Progenitor cell of endocrine pancreas (in vitro differentiated cells): ENCODE measurements around the gene LMLN. TPM values are rescaled to one million over a fixed set of nuclear protein-coding genes. Genes with fewer than 3 reads are reported as not detected.
A peak's percentile ranks its signal among the peaks of the same experiment; 100 is the strongest.
"Not testable (repeated sequence)": the region's sequence is repeated elsewhere in the genome, so short reads cannot be mapped to it uniquely, and the experiment has no call there.

Source experiments
- DNase-seq: peaks from one replicate; pipeline ENCODE4 v3.0.0; 2021; ENCODE audit warnings: low spot score; ENCODE audit not compliant: unreplicated experiment
- H3K27ac Mint-ChIP-seq: 2 replicates; pipeline ENCODE4 v1.8.0; 2021; ENCODE audit warnings: mild to moderate bottlenecking, moderate library complexity, mixed read lengths
- H3K27me3 Mint-ChIP-seq: 2 replicates; pipeline ENCODE4 v1.8.0; 2021; ENCODE audit warnings: mixed read lengths
- H3K36me3 Mint-ChIP-seq: 2 replicates; pipeline ENCODE4 v1.8.0; 2022; ENCODE audit warnings: mixed read lengths; ENCODE audit not compliant: insufficient read depth
- H3K4me1 Mint-ChIP-seq: 2 replicates; pipeline ENCODE4 v1.8.0; 2021; ENCODE audit warnings: low read depth, mixed read lengths
- H3K4me3 Mint-ChIP-seq: 2 replicates; pipeline ENCODE4 v1.8.0; 2021; ENCODE audit warnings: low read depth, mild to moderate bottlenecking, moderate library complexity, mixed read lengths
- H3K9me3 Mint-ChIP-seq: 2 replicates; pipeline ENCODE4 v1.8.0; 2021; ENCODE audit warnings: low read depth, mixed read lengths
- long read RNA-seq: library from polyadenylated mRNA; unstranded; transcript quantifications from one replicate; pipeline ENCODE4 v2.0.0, GENCODE V29; 2020
- total RNA-seq: library from RNA; stranded (reverse); gene quantifications from 2 replicates; pipeline ENCODE4 v1.2.1, GENCODE V29; 2021
- TF ChIP-seq, protein P1 (sequence below): fragments of 200-600 bp; sonication (generic); IDR thresholded peaks from one replicate; pipeline ENCODE4 v1.5.0; 2021; ENCODE audit warnings: antibody characterized with exemption, mild to moderate bottlenecking; ENCODE audit not compliant: unreplicated experiment

LMLN gene
- 8.0 and 14.4 TPM in 2 replicates for total RNA-seq
- long read RNA-seq, full-length matches to known transcripts = 20 of 34 reads
- long read RNA-seq, partial matches to known transcripts = 9 of 34 reads
- long read RNA-seq, other reads (novel, unspliced or antisense) = 5 of 34 reads

DNA sequence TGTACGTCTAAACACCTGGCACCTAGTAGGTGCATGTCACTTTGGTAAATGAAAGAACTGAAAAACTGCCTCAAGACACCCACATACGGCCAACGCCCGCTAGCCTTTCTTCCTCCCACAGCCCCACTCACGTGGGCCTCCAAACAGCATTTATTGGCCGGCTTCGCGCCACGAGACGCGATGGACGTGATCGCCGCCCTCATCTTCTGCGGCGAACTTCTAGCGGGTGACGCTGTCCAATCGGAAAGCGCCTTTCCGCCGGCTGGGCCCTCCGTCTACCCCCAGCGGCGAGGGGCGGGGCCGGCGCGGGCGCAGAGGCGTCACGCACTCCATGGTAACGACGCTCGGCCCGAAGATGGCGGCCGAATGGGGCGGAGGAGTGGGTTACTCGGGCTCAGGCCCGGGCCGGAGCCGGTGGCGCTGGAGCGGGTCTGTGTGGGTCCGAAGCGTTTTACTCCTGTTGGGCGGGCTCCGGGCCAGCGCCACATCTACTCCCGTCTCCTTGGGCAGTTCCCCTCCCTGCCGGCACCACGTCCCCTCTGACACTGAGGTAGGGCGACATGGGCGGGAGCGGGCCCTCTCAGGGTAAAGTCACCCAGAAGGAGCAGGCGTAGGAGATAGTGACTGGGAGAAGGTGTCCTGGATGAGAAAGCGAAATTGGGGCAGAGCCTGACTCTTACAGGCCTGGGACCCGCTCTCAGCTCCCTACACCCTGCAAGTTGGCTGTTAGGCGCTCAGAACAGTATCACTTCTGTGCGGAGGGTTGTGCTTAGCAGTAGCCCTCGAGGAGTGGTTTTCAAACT is at the start of gene LMLN:
Gene LMLN, plus strand, starts transcription at position 327 of the 803 bp plus-strand sequence. Its CDS starts 29 bp downstream, at position 356.
- peak within 1 kb of the TSS; percentile 94 for H3K27ac Mint-ChIP-seq
- H3K4me3 Mint-ChIP-seq = peak within 1 kb of the TSS; percentile 89
- DNase-seq = peak; percentile 88
- H3K4me1 Mint-ChIP-seq = peaks cover 9% of the 10 kb centered on the region
- peaks cover 7% of the 10 kb centered on the region for H3K36me3 Mint-ChIP-seq
- TF ChIP-seq, protein P1, sequence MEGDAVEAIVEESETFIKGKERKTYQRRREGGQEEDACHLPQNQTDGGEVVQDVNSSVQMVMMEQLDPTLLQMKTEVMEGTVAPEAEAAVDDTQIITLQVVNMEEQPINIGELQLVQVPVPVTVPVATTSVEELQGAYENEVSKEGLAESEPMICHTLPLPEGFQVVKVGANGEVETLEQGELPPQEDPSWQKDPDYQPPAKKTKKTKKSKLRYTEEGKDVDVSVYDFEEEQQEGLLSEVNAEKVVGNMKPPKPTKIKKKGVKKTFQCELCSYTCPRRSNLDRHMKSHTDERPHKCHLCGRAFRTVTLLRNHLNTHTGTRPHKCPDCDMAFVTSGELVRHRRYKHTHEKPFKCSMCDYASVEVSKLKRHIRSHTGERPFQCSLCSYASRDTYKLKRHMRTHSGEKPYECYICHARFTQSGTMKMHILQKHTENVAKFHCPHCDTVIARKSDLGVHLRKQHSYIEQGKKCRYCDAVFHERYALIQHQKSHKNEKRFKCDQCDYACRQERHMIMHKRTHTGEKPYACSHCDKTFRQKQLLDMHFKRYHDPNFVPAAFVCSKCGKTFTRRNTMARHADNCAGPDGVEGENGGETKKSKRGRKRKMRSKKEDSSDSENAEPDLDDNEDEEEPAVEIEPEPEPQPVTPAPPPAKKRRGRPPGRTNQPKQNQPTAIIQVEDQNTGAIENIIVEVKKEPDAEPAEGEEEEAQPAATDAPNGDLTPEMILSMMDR = no peak
- H3K9me3 Mint-ChIP-seq = no peaks in the 10 kb centered on the region
- no peaks in the 10 kb centered on the region for H3K27me3 Mint-ChIP-seq

- Mint-ChIP-seq H3K9me3 (no peaks in the 10 kb centered on the region), H3K27me3 (no peaks in the 10 kb centered on the region), H3K36me3 (no peaks in the 10 kb centered on the region), H3K4me3 (no peak overlapping the region), H3K27ac (no peak overlapping the region), H3K4me1 (no peaks in the 10 kb centered on the region)
- TF ChIP-seq, protein P1 = no peak
- no peak for DNase-seq
These were observed 47.1 kb upstream of the LMLN start for GRCh38 chr3:197912741-197913476.

- Mint-ChIP-seq H3K36me3 (no peaks in the 10 kb centered on the region), H3K27me3 (no peaks in the 10 kb centered on the region), H3K4me1 (no peaks in the 10 kb centered on the region), H3K9me3 (no peaks in the 10 kb centered on the region), H3K27ac (no peak overlapping the region), H3K4me3 (no peak overlapping the region)
- no peak for DNase-seq
- TF ChIP-seq, protein P1 = no peak
These were observed 46.2 kb upstream of the LMLN start for GRCh38 chr3:197913641-197914380.

DNA sequence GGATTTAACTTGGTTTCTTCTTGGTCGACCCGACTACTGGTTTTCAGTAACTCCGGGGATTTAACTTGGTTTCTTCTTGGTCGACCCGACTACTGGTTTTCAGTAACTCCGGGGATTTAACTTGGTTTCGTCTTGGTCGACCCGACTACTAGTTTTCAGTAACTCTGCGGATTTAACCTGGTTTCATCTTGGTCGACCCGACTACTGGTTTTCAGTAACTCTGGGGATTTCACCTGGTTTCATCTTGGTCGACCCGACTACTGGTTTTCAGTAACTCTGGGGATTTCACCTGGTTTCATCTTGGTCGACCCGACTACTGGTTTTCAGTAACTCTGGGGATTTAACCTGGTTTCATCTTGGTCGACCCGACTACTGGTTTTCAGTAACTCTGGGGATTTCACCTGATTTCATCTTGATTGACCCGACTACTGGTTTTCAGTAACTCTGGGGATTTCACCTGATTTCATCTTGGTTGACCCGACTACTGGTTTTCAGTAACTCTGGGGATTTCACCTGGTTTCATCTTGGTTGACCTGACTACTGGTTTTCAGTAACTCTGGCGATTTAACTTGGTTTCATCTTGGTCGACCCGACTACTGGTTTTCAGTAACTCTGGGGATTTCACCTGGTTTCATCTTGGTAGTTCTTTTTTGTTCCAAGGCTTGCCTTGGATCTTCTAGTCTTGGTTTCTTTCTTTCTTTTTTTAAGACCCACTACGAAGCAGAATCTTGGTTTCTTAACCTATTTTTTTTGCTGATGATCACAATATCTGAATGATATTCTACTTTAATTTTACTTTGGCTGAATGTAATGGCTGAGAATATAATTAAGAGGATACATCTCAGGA is 38.4 kb upstream of the LMLN start:
- not testable (repeated sequence) for DNase-seq, H3K4me3 Mint-ChIP-seq, H3K4me1 Mint-ChIP-seq, H3K27me3 Mint-ChIP-seq, H3K27ac Mint-ChIP-seq, H3K9me3 Mint-ChIP-seq
- H3K36me3 Mint-ChIP-seq = peaks cover 11% of the 10 kb centered on the region

GRCh38 chr3:197926418-197926817 is 33.6 kb upstream of the LMLN start:
- Mint-ChIP-seq H3K36me3 (peaks cover 17% of the 10 kb centered on the region), H3K27ac (no peak overlapping the region), H3K27me3 (no peaks in the 10 kb centered on the region), H3K4me1 (no peaks in the 10 kb centered on the region), H3K4me3 (no peak overlapping the region), H3K9me3 (no peaks in the 10 kb centered on the region)
- DNase-seq = no peak
- TF ChIP-seq, protein P1 = peak; percentile 28

DNA sequence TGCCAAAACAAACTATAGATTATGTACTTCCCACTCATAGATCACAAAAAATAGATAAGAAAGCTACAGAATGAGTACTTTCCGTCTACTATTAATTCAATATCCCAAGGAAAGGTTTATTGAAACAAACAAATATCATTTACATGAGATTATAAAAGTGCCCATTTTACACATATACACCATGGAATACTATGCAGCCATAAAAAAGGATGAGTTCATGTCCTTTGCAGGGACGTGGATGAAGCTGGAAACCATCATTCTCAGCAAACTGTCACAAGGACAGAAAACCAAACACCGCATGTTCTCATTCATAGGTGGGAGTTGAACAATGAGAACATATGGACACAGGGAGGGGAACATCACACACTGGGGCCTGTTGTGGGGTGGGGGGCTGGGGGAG is 32.4 kb upstream of the LMLN start:
- H3K4me3 Mint-ChIP-seq, H3K4me1 Mint-ChIP-seq, H3K9me3 Mint-ChIP-seq, H3K27ac Mint-ChIP-seq, DNase-seq, H3K27me3 Mint-ChIP-seq: not testable (repeated sequence)
- H3K36me3 Mint-ChIP-seq = peaks cover 13% of the 10 kb centered on the region
